Measurements from ENCODE around the gene DIP2B. TPM values are rescaled to one million over a fixed set of nuclear protein-coding genes. Genes with fewer than 3 reads are reported as not detected.
A peak's percentile ranks its signal among the peaks of the same experiment; 100 is the strongest.

The DIP2B gene
- total RNA-seq, 6 donors from 2014 or later, result 26.1 to 54.5 (median 29.4) TPM

DNA sequence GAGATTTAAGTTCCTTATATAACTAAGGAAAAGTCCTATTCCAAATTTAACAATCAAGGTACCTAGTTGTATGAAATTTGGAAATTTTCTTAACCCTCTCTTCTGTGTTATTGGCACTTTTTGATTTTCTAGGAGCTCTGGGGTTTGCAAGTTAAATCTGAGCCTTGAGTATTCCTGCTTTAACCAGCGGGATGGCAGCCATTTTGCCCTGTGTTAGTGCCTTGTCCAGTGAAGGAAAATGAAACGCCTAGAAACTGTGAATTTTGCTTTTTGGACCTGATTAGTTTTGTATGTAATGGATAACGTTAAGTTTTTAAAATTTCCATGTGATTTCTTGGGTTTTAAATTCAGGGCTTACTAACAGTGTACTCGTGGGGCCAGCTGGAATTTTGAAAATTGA lies 45.1 kb downstream of the DIP2B start:
- 80 to 85% methylated on average over 4 of the region's 4 CpGs for WGBS, 2 donors
- H3K9me3 ChIP-seq, result no peaks in the 10 kb centered on the region
- no peaks in the 10 kb centered on the region for H3K36me3 ChIP-seq
- ATAC-seq (ENCODE audit: low FRiP score in 2 of 2) (no peak), DNase-seq (no peak)
- H3K4me3 ChIP-seq, result no peak overlapping the region
- H3K27ac ChIP-seq, result no peak overlapping the region
- peaks cover 7 to 17% (median 13%) of the 10 kb centered on the region in 4 donors for H3K4me1 ChIP-seq
- no peaks in the 10 kb centered on the region for H3K27me3 ChIP-seq
- no peak for TF ChIP-seq POLR2AphosphoS5 (IDR thresholded peaks at IDR 0.05)
- no peak for TF ChIP-seq EP300 (IDR thresholded peaks at IDR 0.05)
- TF ChIP-seq, protein P1, sequence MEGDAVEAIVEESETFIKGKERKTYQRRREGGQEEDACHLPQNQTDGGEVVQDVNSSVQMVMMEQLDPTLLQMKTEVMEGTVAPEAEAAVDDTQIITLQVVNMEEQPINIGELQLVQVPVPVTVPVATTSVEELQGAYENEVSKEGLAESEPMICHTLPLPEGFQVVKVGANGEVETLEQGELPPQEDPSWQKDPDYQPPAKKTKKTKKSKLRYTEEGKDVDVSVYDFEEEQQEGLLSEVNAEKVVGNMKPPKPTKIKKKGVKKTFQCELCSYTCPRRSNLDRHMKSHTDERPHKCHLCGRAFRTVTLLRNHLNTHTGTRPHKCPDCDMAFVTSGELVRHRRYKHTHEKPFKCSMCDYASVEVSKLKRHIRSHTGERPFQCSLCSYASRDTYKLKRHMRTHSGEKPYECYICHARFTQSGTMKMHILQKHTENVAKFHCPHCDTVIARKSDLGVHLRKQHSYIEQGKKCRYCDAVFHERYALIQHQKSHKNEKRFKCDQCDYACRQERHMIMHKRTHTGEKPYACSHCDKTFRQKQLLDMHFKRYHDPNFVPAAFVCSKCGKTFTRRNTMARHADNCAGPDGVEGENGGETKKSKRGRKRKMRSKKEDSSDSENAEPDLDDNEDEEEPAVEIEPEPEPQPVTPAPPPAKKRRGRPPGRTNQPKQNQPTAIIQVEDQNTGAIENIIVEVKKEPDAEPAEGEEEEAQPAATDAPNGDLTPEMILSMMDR (IDR thresholded peaks at IDR 0.05), result no peak
- TF ChIP-seq POLR2A (IDR thresholded peaks at IDR 0.05), result no peak

GRCh38 chr12:50550530-50551223 lies 45.9 kb downstream of the DIP2B start:
- H3K4me1 ChIP-seq, result peaks cover 7 to 14% (median 12%) of the 10 kb centered on the region in 4 donors
- TF ChIP-seq POLR2A (IDR thresholded peaks at IDR 0.05), result no peak
- TF ChIP-seq, protein P1 (IDR thresholded peaks at IDR 0.05), result no peak
- TF ChIP-seq EP300 (IDR thresholded peaks at IDR 0.05), result no peak
- TF ChIP-seq POLR2AphosphoS5 (IDR thresholded peaks at IDR 0.05), result no peak
- 69 to 70% methylated on average over 9 of the region's 9 CpGs for WGBS, 2 donors
- ATAC-seq (ENCODE audit: low FRiP score in 2 of 2) (peak in 1 of 2 donors; percentile 67), DNase-seq (peak in 1 of 2 donors; percentile 31)
- no peaks in the 10 kb centered on the region for H3K36me3 ChIP-seq
- H3K9me3 ChIP-seq, result no peaks in the 10 kb centered on the region
- no peaks in the 10 kb centered on the region for H3K27me3 ChIP-seq
- peak overlapping the region in 1 of 4 donors; percentile 9 for H3K27ac ChIP-seq
- H3K4me3 ChIP-seq, result no peak overlapping the region

- WGBS, 2 donors, result 91 to 94% methylated on average over 2 of the region's 2 CpGs
- no peak for ATAC-seq (ENCODE audit: low FRiP score in 2 of 2)
- no peaks in the 10 kb centered on the region for H3K9me3 ChIP-seq
- no peak for TF ChIP-seq EP300 (IDR thresholded peaks at IDR 0.05)
- TF ChIP-seq POLR2A (IDR thresholded peaks at IDR 0.05), result no peak
- TF ChIP-seq, protein P1 (IDR thresholded peaks at IDR 0.05), result no peak
- TF ChIP-seq POLR2AphosphoS5 (IDR thresholded peaks at IDR 0.05), result no peak
- H3K27me3 ChIP-seq, result no peaks in the 10 kb centered on the region
- no peak for DNase-seq
- H3K27ac ChIP-seq, result no peak overlapping the region
- peaks cover 7 to 14% (median 10%) of the 10 kb centered on the region in 4 donors for H3K4me1 ChIP-seq
- H3K4me3 ChIP-seq, result no peak overlapping the region
- H3K36me3 ChIP-seq, result no peaks in the 10 kb centered on the region
Observed at GRCh38 chr12:50551866-50552265, 47.1 kb downstream of the DIP2B start.

GRCh38 chr12:50554651-50555050 lies 49.9 kb downstream of the DIP2B start:
- no peak for TF ChIP-seq POLR2AphosphoS5 (IDR thresholded peaks at IDR 0.05)
- TF ChIP-seq EP300 (IDR thresholded peaks at IDR 0.05), result no peak
- no peak for TF ChIP-seq POLR2A (IDR thresholded peaks at IDR 0.05)
- TF ChIP-seq, protein P1 (IDR thresholded peaks at IDR 0.05), result no peak
- WGBS, 2 donors, result 95 to 98% methylated on average over 13 of the region's 13 CpGs
- no peak for ATAC-seq (ENCODE audit: low FRiP score in 2 of 2)

DNA sequence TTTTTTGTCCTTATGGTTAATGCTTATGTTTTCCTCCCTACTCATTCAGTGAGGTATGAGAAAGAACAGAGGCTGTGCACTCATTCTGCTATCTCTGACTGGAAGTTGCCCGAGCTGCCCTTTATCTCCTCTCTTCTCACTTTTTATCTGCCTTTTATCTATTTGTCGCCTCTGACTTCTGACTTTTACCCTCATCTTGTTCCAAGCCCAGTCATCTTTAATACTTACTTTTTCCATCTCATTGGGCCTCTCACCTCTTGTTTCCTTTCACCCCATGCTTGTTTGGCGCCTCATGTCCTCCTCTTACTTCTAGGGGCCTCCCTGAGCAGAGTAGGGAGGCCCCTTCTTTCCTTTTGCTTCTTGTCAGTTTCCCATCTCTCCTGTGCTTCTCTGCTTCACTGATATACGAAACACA lies 50.7 kb downstream of the DIP2B start:
- DNase-seq (no peak), ATAC-seq (ENCODE audit: low FRiP score in 2 of 2) (no peak)
- Histone ChIP-seq H3K9me3 (no peaks in the 10 kb centered on the region), H3K27me3 (no peaks in the 10 kb centered on the region), H3K4me1 (peaks cover 0 to 9% (median 4%) of the 10 kb centered on the region in 4 donors), H3K36me3 (no peaks in the 10 kb centered on the region), H3K4me3 (no peak overlapping the region), H3K27ac (no peak overlapping the region)
- 85 to 90% methylated on average over 4 of the region's 4 CpGs for WGBS, 2 donors
- no peak for TF ChIP-seq POLR2A (IDR thresholded peaks at IDR 0.05)
- TF ChIP-seq, protein P1 (IDR thresholded peaks at IDR 0.05), result no peak
- TF ChIP-seq POLR2AphosphoS5 (IDR thresholded peaks at IDR 0.05), result no peak
- TF ChIP-seq EP300 (IDR thresholded peaks at IDR 0.05), result no peak

More at GRCh38 chr12:50554651-50555050, 49.9 kb downstream of the DIP2B start:
- Histone ChIP-seq H3K27ac (no peak overlapping the region), H3K9me3 (no peaks in the 10 kb centered on the region), H3K4me1 (peaks cover 0 to 11% (median 6%) of the 10 kb centered on the region in 4 donors), H3K27me3 (no peaks in the 10 kb centered on the region), H3K4me3 (no peak overlapping the region), H3K36me3 (no peaks in the 10 kb centered on the region)
- no peak for DNase-seq

Data from upper lobe of left lung (tissue), 6 donors.